ENCODE data around the gene DMWD.

Gene DMWD

GRCh38 chr19:45785781-45786532, 6.7 kb downstream of the DMWD start:
- Histone ChIP-seq H3K9ac (ENCODE audit: low read depth, low read length) (no peak overlapping the region), H3K4me1 (ENCODE audit: control insufficient read depth, insufficient read depth, low read length) (peaks cover 9% of the 10 kb centered on the region), H3K9me3 (ENCODE audit: control insufficient read depth, insufficient read depth, low read length) (no peaks in the 10 kb centered on the region), H3K27ac (ENCODE audit: low read depth, low read length) (no peak overlapping the region), H3K36me3 (ENCODE audit: control insufficient read depth, insufficient read depth, low read length) (peaks cover 48% of the 10 kb centered on the region), H3K27me3 (ENCODE audit: control insufficient read depth, insufficient read depth, low read length) (peaks cover 2% of the 10 kb centered on the region; the same call in 1 of the 2 replicates), H3K4me3 (ENCODE audit: low read depth, low read length) (no peak overlapping the region)

GRCh38 chr19:45785097-45785496, 7.5 kb downstream of the DMWD start:
- Histone ChIP-seq H3K4me3 (ENCODE audit: low read depth, low read length) (no peak overlapping the region), H3K4me1 (ENCODE audit: control insufficient read depth, insufficient read depth, low read length) (peaks cover 13% of the 10 kb centered on the region), H3K9ac (ENCODE audit: low read depth, low read length) (no peak overlapping the region), H3K36me3 (ENCODE audit: control insufficient read depth, insufficient read depth, low read length) (peaks cover 42% of the 10 kb centered on the region), H3K9me3 (ENCODE audit: control insufficient read depth, insufficient read depth, low read length) (no peaks in the 10 kb centered on the region), H3K27me3 (ENCODE audit: control insufficient read depth, insufficient read depth, low read length) (peaks cover 9% of the 10 kb centered on the region; the same call in 1 of the 2 replicates), H3K27ac (ENCODE audit: low read depth, low read length) (no peak overlapping the region)

DNA sequence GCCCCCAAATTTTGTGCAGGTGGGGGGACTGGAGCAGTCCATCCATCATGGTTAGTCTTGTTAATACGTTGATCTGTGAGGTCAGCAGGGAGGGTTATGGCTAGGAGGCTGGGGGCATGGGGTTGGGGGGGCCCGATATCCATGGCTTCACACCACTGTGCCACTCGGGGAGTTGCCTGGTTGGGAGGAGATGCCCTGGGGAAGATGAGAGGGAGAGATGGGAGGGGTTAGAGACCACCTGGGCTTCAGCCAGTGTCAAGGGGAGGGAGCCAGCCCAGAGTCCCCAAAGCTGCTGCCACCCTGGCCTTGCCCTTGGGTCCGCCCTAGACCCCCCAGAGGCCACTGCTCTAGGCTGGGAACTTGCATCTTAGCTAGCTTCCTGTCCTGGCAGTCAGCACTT, 8.5 kb downstream of the DMWD start:
- no peaks in the 10 kb centered on the region for H3K9me3 ChIP-seq (ENCODE audit: control insufficient read depth, insufficient read depth, low read length)
- H3K9ac ChIP-seq (ENCODE audit: low read depth, low read length) = no peak overlapping the region
- H3K27ac ChIP-seq (ENCODE audit: low read depth, low read length) = no peak overlapping the region
- peaks cover 14% of the 10 kb centered on the region; the same call in 1 of the 2 replicates for H3K27me3 ChIP-seq (ENCODE audit: control insufficient read depth, insufficient read depth, low read length)
- H3K4me3 ChIP-seq (ENCODE audit: low read depth, low read length) = no peak overlapping the region
- peaks cover 18% of the 10 kb centered on the region for H3K4me1 ChIP-seq (ENCODE audit: control insufficient read depth, insufficient read depth, low read length)
- peaks cover 37% of the 10 kb centered on the region for H3K36me3 ChIP-seq (ENCODE audit: control insufficient read depth, insufficient read depth, low read length)

DNA sequence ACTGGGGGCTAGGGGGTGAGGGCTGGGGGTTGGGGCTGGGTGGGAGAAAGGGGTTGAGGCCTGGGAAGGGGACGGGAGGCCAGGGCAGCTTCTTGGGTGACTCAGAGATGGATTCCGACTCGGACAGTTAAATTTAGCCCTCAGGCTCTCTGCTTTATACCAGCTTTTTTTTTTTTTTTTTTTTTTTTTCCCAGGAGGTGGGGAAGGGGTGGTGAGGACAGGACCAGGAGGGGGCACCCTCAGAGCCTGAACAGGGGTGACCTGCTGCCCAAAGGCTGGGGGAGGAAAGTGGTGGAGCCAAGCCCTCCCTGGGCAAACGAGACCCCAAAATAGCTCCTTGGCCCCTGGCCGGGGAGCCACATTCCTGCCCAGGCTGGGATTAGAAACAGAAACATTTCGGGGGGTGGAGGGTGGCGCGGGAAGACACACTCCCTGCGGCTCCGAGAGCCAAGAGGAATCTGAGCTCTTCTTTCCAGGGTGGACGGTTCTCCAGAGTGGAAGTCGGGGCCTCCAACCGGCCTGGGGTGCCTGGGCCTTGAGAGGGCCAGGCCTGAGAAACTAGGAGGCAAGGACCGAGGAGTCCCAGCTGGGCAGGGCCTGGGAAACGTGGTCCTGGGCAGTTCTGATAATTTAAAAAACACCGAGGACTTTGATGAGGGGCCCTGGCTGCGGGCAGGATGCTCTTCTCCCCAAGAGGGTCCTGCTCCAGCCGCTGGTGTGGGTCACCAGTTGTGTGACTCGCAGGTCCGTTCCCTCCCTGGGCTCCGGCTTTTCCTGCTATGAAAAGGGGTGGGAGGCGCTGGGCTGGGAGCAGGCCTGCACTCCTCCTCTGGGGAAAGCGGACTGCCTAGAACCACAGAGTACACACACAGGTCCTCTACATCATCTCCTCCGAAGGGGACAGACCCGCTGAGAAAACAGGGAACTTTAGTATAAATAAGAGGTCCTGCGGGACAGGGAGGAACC, 9.5 kb downstream of the DMWD start:
- H3K27me3 ChIP-seq (ENCODE audit: control insufficient read depth, insufficient read depth, low read length) = peaks cover 14% of the 10 kb centered on the region; the same call in 1 of the 2 replicates
- no peak overlapping the region for H3K4me3 ChIP-seq (ENCODE audit: low read depth, low read length)
- H3K9me3 ChIP-seq (ENCODE audit: control insufficient read depth, insufficient read depth, low read length) = no peaks in the 10 kb centered on the region
- H3K9ac ChIP-seq (ENCODE audit: low read depth, low read length) = no peak overlapping the region
- peaks cover 27% of the 10 kb centered on the region for H3K36me3 ChIP-seq (ENCODE audit: control insufficient read depth, insufficient read depth, low read length)
- H3K4me1 ChIP-seq (ENCODE audit: control insufficient read depth, insufficient read depth, low read length) = peaks cover 22% of the 10 kb centered on the region
- peak overlapping the region; percentile 59 for H3K27ac ChIP-seq (ENCODE audit: low read depth, low read length)

DNA sequence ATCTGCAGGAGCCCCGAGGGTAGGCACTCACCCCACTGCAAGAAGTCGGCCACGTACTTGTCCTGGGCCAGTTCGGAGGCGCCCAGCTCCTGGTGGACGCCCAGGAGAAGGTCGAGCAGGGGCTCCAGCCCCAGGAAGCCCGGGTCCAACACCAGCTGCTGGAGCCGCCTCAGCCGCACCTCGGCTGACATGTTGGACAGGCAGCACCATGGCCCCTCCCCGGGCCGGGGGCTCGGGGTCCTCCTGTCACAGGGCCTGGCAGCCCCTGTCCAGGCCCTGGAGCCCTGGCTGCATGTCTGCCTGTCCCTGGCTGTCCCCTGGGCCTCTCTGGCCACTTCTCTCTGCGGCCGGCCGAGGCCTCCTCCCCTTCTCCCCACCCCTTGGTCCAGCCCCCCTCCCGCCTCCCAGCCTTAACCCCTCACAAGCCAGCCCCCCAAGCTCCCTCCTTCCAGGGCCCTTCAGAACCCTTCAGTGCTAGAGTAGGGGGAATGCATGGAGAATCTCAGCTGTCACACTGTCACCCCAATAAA, 10.4 kb downstream of the DMWD start, which contains the start of gene DMPK:
DMPK (minus strand) TSS at position 329 of the 530 bp plus-strand sequence; CDS start at position 191, 138 bp downstream.
- H3K27me3 ChIP-seq (ENCODE audit: control insufficient read depth, insufficient read depth, low read length) = peaks cover 14% of the 10 kb centered on the region; the same call in 1 of the 2 replicates
- H3K27ac ChIP-seq (ENCODE audit: low read depth, low read length) = peak within 1 kb of the TSS; percentile 59
- H3K9me3 ChIP-seq (ENCODE audit: control insufficient read depth, insufficient read depth, low read length) = no peaks in the 10 kb centered on the region
- no peak within 1 kb of the TSS for H3K4me3 ChIP-seq (ENCODE audit: low read depth, low read length)
- no peak within 1 kb of the TSS for H3K9ac ChIP-seq (ENCODE audit: low read depth, low read length)
- H3K36me3 ChIP-seq (ENCODE audit: control insufficient read depth, insufficient read depth, low read length) = peaks cover 26% of the 10 kb centered on the region
- peaks cover 22% of the 10 kb centered on the region for H3K4me1 ChIP-seq (ENCODE audit: control insufficient read depth, insufficient read depth, low read length)

DNA sequence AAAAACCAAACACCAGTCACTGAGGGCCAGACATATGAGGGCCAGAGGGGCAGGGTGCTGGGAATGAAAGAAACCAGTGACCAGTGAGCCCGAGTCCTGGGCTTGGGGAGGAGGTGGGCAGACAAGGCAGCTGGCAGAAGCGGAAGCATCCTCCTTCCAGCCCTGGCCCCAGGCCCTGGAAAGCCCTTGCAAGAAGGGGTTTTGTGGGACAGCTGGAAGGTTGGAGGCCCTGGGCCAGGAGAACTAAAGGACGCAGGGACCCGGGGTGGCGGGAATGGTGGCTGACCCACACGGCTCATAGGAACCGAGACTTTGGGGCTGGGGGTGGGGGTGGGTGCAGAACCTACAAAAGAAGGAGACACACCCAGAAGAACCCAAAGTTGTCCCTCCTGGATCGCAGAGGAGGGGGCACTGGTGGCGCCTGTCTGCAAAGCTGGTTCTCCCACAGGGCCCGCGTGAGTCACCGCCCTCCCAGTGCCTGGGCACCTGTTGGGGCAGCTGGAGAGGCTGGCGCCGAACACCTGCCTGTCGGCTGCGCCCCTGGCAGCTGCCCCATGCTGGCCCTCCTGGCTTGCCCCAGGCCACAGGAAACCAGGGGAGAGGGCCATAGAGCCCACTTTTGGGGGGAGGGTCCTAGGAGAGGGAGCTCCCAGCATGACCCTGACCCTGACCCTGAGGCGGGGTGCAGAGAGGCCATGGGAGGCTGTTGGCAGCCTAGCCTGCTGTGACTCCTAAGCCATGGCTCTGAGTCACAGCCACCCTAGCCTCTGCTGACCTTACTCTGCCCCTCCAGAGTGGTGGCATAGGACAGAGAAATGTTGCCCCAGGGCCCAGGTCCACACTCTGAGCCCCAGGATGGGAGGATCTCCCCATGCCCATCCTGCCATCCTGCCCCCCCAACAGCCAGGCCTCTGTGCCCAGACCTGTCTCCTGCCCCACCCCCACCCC, 11.2 kb downstream of the DMWD start:
- no peak overlapping the region for H3K9ac ChIP-seq (ENCODE audit: low read depth, low read length)
- H3K9me3 ChIP-seq (ENCODE audit: control insufficient read depth, insufficient read depth, low read length) = no peaks in the 10 kb centered on the region
- no peak overlapping the region for H3K27ac ChIP-seq (ENCODE audit: low read depth, low read length)

DNA sequence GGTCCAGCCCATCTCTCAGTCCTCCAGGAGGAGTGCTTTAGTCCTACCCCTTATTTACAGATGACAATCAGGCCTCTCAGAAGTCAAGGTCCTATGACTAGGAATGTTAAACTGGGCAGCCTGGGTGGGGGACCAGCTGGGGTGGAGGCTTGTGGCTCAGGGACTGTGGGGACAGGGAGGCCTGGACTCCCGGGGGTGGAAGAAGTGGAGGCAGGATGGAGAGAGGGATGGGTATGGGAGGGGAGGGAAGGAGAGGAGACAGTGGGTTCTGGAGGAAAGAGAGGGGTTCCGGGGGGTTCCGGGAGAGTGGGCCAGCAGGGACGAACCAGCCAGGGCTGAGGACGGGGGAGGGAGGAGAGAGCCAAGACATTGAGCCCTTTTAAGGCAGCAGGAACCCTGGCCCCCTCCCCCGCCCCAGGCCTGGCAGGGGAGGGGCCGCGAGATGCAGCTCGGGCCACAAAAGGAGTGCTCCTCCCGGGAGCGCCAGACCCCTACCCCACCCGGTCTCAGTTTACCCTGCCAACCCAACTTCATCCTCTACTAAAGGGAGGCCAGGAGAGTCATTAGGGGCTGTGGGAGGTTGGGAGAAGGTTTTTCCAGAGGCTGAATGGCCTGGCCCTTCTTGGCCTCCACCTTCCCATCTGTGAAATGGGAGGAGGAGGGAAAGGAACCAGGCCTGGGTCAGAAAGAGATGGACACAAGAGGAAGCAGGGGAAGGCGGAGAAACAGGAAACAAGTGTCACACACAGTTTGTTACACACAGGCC, 12.0 kb downstream of the DMWD start:
- Histone ChIP-seq H3K36me3 (ENCODE audit: control insufficient read depth, insufficient read depth, low read length) (peaks cover 19% of the 10 kb centered on the region), H3K9ac (ENCODE audit: low read depth, low read length) (no peak overlapping the region), H3K4me3 (ENCODE audit: low read depth, low read length) (no peak overlapping the region)

More for the DNA sequence above, 11.2 kb downstream of the DMWD start:
- peaks cover 14% of the 10 kb centered on the region; the same call in 1 of the 2 replicates for H3K27me3 ChIP-seq (ENCODE audit: control insufficient read depth, insufficient read depth, low read length)
- H3K36me3 ChIP-seq (ENCODE audit: control insufficient read depth, insufficient read depth, low read length) = peaks cover 26% of the 10 kb centered on the region
- peaks cover 22% of the 10 kb centered on the region for H3K4me1 ChIP-seq (ENCODE audit: control insufficient read depth, insufficient read depth, low read length)
- no peak overlapping the region for H3K4me3 ChIP-seq (ENCODE audit: low read depth, low read length)

GRCh38 chr19:45780146-45780447, 12.5 kb downstream of the DMWD start:
- peaks cover 14% of the 10 kb centered on the region for H3K36me3 ChIP-seq (ENCODE audit: control insufficient read depth, insufficient read depth, low read length)
- H3K4me3 ChIP-seq (ENCODE audit: low read depth, low read length) = peak overlapping the region; percentile 51; the same call in 1 of the 2 replicates
- H3K4me1 ChIP-seq (ENCODE audit: control insufficient read depth, insufficient read depth, low read length) = peaks cover 22% of the 10 kb centered on the region
- H3K27me3 ChIP-seq (ENCODE audit: control insufficient read depth, insufficient read depth, low read length) = peaks cover 14% of the 10 kb centered on the region; the same call in 1 of the 2 replicates
- no peaks in the 10 kb centered on the region for H3K9me3 ChIP-seq (ENCODE audit: control insufficient read depth, insufficient read depth, low read length)
- peak overlapping the region; percentile 50 for H3K27ac ChIP-seq (ENCODE audit: low read depth, low read length)
- H3K9ac ChIP-seq (ENCODE audit: low read depth, low read length) = no peak overlapping the region

More for the DNA sequence above, 12.0 kb downstream of the DMWD start:
- no peak overlapping the region for H3K27ac ChIP-seq (ENCODE audit: low read depth, low read length)
- peaks cover 14% of the 10 kb centered on the region; the same call in 1 of the 2 replicates for H3K27me3 ChIP-seq (ENCODE audit: control insufficient read depth, insufficient read depth, low read length)
- no peaks in the 10 kb centered on the region for H3K9me3 ChIP-seq (ENCODE audit: control insufficient read depth, insufficient read depth, low read length)
- peaks cover 22% of the 10 kb centered on the region for H3K4me1 ChIP-seq (ENCODE audit: control insufficient read depth, insufficient read depth, low read length)

GRCh38 chr19:45779231-45780145, 13.2 kb downstream of the DMWD start:
- Histone ChIP-seq H3K4me1 (ENCODE audit: control insufficient read depth, insufficient read depth, low read length) (peaks cover 22% of the 10 kb centered on the region), H3K4me3 (ENCODE audit: low read depth, low read length) (peak overlapping the region; percentile 67), H3K9ac (ENCODE audit: low read depth, low read length) (no peak overlapping the region), H3K36me3 (ENCODE audit: control insufficient read depth, insufficient read depth, low read length) (peaks cover 12% of the 10 kb centered on the region), H3K27ac (ENCODE audit: low read depth, low read length) (peak overlapping the region; percentile 50), H3K27me3 (ENCODE audit: control insufficient read depth, insufficient read depth, low read length) (peaks cover 14% of the 10 kb centered on the region; the same call in 1 of the 2 replicates), H3K9me3 (ENCODE audit: control insufficient read depth, insufficient read depth, low read length) (no peaks in the 10 kb centered on the region)

All from HUES48 (cell line).